Measurements from ENCODE around the gene KRTAP4-3. TPM values are rescaled to one million over a fixed set of nuclear protein-coding genes. Genes with fewer than 3 reads are reported as not detected.

Gene KRTAP4-3
- total and polyA plus RNA-seq, 8 donors = not detected

DNA sequence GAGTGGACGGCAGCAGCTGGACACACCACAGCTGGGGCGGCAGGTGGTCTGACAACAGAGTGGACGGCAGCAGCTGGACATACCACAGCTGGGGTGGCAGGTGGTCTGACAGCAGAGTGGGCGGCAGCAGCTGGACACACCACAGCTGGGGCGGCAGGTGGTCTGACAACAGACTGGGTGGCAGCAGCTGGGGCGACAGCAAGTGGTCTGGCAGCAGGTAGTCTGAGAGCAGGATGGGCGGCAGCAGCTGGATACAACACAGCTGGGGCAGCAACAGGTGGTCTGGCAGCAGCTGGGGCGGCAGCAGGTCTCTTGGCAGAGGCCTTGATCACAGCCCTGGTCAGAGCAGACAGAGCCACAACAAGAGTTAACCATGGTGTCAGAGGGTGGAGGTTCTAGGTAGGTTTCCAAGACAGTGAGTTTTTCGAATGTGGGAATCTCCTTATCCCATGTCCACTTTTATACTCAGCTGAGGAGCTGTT is 16.5 kb upstream of the KRTAP4-3 start, which contains the start of gene KRTAP4-1:
Gene KRTAP4-1, minus strand, starts transcription at position 432 of the 482 bp plus-strand sequence. Its CDS starts 57 bp downstream, at position 375.
- Histone ChIP-seq H3K27me3 (no peaks in the 10 kb centered on the region), H3K36me3 (no peaks in the 10 kb centered on the region), H3K4me1 (no peaks in the 10 kb centered on the region), H3K9me3 (no peaks in the 10 kb centered on the region), H3K4me3 (no peak within 1 kb of the TSS), H3K27ac (no peak within 1 kb of the TSS)
- FAIRE-seq = no peak
- TF ChIP-seq, protein P1, sequence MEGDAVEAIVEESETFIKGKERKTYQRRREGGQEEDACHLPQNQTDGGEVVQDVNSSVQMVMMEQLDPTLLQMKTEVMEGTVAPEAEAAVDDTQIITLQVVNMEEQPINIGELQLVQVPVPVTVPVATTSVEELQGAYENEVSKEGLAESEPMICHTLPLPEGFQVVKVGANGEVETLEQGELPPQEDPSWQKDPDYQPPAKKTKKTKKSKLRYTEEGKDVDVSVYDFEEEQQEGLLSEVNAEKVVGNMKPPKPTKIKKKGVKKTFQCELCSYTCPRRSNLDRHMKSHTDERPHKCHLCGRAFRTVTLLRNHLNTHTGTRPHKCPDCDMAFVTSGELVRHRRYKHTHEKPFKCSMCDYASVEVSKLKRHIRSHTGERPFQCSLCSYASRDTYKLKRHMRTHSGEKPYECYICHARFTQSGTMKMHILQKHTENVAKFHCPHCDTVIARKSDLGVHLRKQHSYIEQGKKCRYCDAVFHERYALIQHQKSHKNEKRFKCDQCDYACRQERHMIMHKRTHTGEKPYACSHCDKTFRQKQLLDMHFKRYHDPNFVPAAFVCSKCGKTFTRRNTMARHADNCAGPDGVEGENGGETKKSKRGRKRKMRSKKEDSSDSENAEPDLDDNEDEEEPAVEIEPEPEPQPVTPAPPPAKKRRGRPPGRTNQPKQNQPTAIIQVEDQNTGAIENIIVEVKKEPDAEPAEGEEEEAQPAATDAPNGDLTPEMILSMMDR (IDR thresholded peaks at IDR 0.05) = no peak
- DNase-seq = peak in 1 of 6 donors; percentile 29
- intact Hi-C loops (cut with DNase I) = no loop called here
- ATAC-seq = no peak
- 52 to 54% methylated on average over 7 to 9 of the region's 9 CpGs for WGBS, 2 donors

DNA sequence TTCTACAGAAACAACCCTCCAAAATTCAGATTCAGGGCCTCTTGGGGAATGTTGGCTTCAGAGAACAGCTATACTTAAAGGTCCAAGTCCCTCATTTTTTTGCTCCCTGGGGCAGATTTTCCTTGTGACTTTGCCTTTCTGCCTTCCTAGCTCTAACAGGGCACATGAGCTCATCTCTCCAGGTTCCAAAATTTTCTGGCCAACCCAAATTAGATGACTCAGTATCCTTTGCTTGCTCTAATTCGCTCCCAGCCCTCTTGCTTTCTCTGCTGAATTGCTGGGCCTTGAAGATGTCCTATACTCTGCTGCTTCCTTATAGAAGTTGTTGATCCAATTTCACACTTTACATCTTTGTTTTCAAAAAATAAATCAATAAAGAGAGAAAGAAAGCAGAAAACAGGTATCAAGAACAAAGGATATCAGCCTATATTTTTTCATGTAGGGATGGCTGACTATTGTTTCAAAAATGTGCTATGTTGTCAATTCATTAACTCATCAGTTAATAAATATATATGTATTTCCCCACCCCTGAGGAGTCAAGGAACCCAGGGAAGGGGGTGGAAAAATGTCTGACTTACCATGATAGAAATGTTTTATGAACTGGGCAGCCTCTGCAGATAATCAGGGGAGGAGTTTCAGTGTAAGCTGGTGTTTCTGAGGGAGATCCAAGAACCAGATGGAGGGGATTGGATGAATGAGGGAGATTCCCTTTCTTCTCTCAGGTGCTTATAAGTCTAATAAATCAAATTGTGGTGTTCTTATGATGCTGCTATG is 11.0 kb upstream of the KRTAP4-3 start:
- no peak overlapping the region for H3K27ac ChIP-seq
- no peaks in the 10 kb centered on the region for H3K4me1 ChIP-seq
- FAIRE-seq (no peak), ATAC-seq (no peak), DNase-seq (no peak)
- no peaks in the 10 kb centered on the region for H3K27me3 ChIP-seq
- intact Hi-C loops (cut with DNase I) = no loop called here
- TF ChIP-seq, protein P1 (IDR thresholded peaks at IDR 0.05) = no peak
- WGBS, 2 donors = 69 to 92% methylated on average over 1 of the region's 1 CpG
- H3K36me3 ChIP-seq = no peaks in the 10 kb centered on the region
- no peaks in the 10 kb centered on the region for H3K9me3 ChIP-seq
- no peak overlapping the region for H3K4me3 ChIP-seq

DNA sequence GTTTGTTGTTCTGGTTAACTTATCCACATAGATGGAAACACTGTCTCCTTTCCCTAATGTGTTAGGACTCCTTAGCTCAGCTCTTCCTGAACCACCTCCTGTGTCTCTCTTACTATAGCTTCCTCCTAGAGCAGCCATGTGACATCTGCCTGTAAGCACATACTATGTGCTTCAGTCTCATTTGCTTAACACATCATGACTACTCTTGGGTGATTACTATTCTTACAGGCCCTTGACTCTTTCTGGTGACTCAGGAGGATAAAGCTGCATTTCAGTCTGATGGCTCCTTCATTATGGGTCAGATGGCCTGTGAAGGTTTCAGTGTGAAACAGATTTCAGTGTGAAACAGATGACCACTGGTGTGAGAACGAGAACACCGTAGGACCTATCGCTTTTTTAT is 10.3 kb upstream of the KRTAP4-3 start:
- WGBS, 2 donors = 89 to 92% methylated on average over 3 of the region's 3 CpGs
- TF ChIP-seq, protein P1 (IDR thresholded peaks at IDR 0.05) = no peak
- H3K9me3 ChIP-seq = no peaks in the 10 kb centered on the region
- no peaks in the 10 kb centered on the region for H3K27me3 ChIP-seq
- DNase-seq = no peak
- ATAC-seq = peak in 2 of 4 donors; percentile 21 to 38
- H3K27ac ChIP-seq = no peak overlapping the region
- H3K4me3 ChIP-seq = no peak overlapping the region
- intact Hi-C loops (cut with DNase I) = no loop called here
- no peaks in the 10 kb centered on the region for H3K4me1 ChIP-seq
- no peaks in the 10 kb centered on the region for H3K36me3 ChIP-seq
- no peak for FAIRE-seq

DNA sequence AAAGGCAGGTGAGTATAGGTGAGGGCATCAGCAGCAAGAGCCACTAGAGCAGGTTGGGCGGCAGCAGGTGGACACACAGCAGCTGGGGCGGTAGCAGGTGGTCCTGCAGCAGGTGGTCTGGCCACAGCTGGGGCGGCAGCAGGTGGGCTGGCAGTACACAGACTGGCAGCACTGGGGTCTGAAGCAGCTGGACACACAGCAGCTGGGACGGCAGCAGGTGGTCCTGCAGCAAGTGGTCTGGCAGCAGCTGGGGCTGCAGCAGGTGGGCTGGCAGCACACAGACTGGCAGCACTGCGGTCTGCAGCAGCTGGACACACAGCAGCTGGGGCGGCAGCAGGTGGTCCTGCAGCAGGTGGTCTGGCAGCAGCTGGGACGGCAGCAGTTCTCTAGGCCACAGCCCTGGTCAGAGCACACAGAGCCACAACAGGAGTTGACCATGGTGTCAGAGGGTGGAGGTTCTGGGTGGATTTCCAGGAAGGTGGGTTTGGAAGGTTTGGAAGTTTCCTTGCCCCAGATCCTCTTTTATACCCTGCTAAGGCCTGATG is 9.8 kb upstream of the KRTAP4-3 start, which contains the start of gene KRTAP4-2:
Gene KRTAP4-2, minus strand, starts transcription at position 495 of the 545 bp plus-strand sequence. Its CDS starts 57 bp downstream, at position 438.
- WGBS, 2 donors = 86 to 93% methylated on average over 7 of the region's 7 CpGs
- no peak for ATAC-seq
- Histone ChIP-seq H3K4me3 (no peak within 1 kb of the TSS), H3K27ac (no peak within 1 kb of the TSS), H3K9me3 (no peaks in the 10 kb centered on the region), H3K4me1 (no peaks in the 10 kb centered on the region), H3K27me3 (no peaks in the 10 kb centered on the region), H3K36me3 (no peaks in the 10 kb centered on the region)
- DNase-seq = no peak
- no peak for FAIRE-seq
- TF ChIP-seq, protein P1 (IDR thresholded peaks at IDR 0.05) = no peak
- intact Hi-C loops (cut with DNase I) = no loop called here

Data from pancreas (tissue), 10 donors.